ENCODE results near the gene BABAM1. TPM values are rescaled to one million over a fixed set of nuclear protein-coding genes. Genes with fewer than 3 reads are reported as not detected.

BABAM1 gene
- total and polyA plus RNA-seq, 12 donors, result 64.5 to 88.2 (median 74.4) TPM

- DNase-seq, result no peak
- no peak overlapping the region for H3K27ac ChIP-seq
- 46 to 51% methylated on average over 7 of the region's 7 CpGs for WGBS, 2 donors
- peaks cover 0 to 4% (median 0%) of the 10 kb centered on the region in 7 donors for H3K27me3 ChIP-seq
- intact Hi-C loops (cut with DNase I), result no loop called here
- peaks cover 0 to 13% (median 0%) of the 10 kb centered on the region in 9 donors for H3K4me1 ChIP-seq
- TF ChIP-seq CTCF (IDR thresholded peaks at IDR 0.05), result no peak
- peaks cover 0 to 58% (median 20%) of the 10 kb centered on the region in 9 donors for H3K36me3 ChIP-seq
- no peak for ATAC-seq
- H3K4me3 ChIP-seq, result no peak overlapping the region
- no peaks in the 10 kb centered on the region for H3K9me3 ChIP-seq
These were observed 56.7 kb downstream of the BABAM1 start for GRCh38 chr19:17323964-17324332.

- no peak for TF ChIP-seq CTCF (IDR thresholded peaks at IDR 0.05)
- H3K4me1 ChIP-seq, result peaks cover 0 to 19% (median 0%) of the 10 kb centered on the region in 9 donors
- no peak overlapping the region for H3K4me3 ChIP-seq
- no peak for ATAC-seq
- peaks cover 0 to 53% (median 20%) of the 10 kb centered on the region in 9 donors for H3K36me3 ChIP-seq
- intact Hi-C loops (cut with DNase I), result no loop called here
- WGBS, 2 donors, result 93 to 95% methylated on average over 28 of the region's 28 CpGs
- no peak for DNase-seq
- H3K9me3 ChIP-seq, result no peaks in the 10 kb centered on the region
- peaks cover 0 to 10% (median 0%) of the 10 kb centered on the region in 7 donors for H3K27me3 ChIP-seq
- no peak overlapping the region for H3K27ac ChIP-seq
These were observed 57.3 kb downstream of the BABAM1 start for GRCh38 chr19:17324357-17325114.

GRCh38 chr19:17325133-17325532, 57.9 kb downstream of the BABAM1 start:
- intact Hi-C loops (cut with DNase I), result no loop called here
- no peak overlapping the region for H3K4me3 ChIP-seq
- DNase-seq, result no peak
- no peak for TF ChIP-seq CTCF (IDR thresholded peaks at IDR 0.05)
- H3K27me3 ChIP-seq, result peaks cover 0 to 16% (median 0%) of the 10 kb centered on the region in 7 donors
- H3K36me3 ChIP-seq, result peaks cover 0 to 47% (median 14%) of the 10 kb centered on the region in 9 donors
- ATAC-seq, result no peak
- H3K4me1 ChIP-seq, result peaks cover 0 to 21% (median 0%) of the 10 kb centered on the region in 9 donors
- WGBS, 2 donors, result 97% methylated on average over 20 of the region's 20 CpGs
- no peaks in the 10 kb centered on the region for H3K9me3 ChIP-seq
- no peak overlapping the region for H3K27ac ChIP-seq

- ATAC-seq, result no peak
- H3K36me3 ChIP-seq, result peaks cover 0 to 45% (median 6%) of the 10 kb centered on the region in 9 donors
- WGBS, 2 donors, result 78 to 81% methylated on average over 17 of the region's 17 CpGs
- H3K4me1 ChIP-seq, result peaks cover 0 to 21% (median 0%) of the 10 kb centered on the region in 9 donors
- no peaks in the 10 kb centered on the region for H3K9me3 ChIP-seq
- DNase-seq, result no peak
- peaks cover 0 to 25% (median 0%) of the 10 kb centered on the region in 7 donors for H3K27me3 ChIP-seq
- TF ChIP-seq CTCF (IDR thresholded peaks at IDR 0.05), result no peak
- no peak overlapping the region for H3K27ac ChIP-seq
- intact Hi-C loops (cut with DNase I), result no loop called here
- H3K4me3 ChIP-seq, result no peak overlapping the region
These were observed 58.8 kb downstream of the BABAM1 start for GRCh38 chr19:17325881-17326594.
